ENCODE results near the gene RAD9A.

GRCh38 chr11:67410984-67411784, 19.4 kb downstream of the RAD9A start:
- TF ChIP-seq CTCF (conservative IDR thresholded peaks at IDR 0.05; ENCODE audit: low read depth, low read length) (no peak), EZH2 (IDR thresholded peaks at IDR 0.05; ENCODE audit: borderline replicate concordance, low read depth, low read length, poor library complexity, severe bottlenecking) (no peak)
